Activated CD4-positive, alpha-beta memory T cell treated with anti-CD3 and anti-CD28 coated beads for 36 hours (primary cell): Measurements from ENCODE around the gene MAB21L3. TPM values are rescaled to one million over a fixed set of nuclear protein-coding genes. Genes with fewer than 3 reads are reported as not detected.
"Not testable (repeated sequence)": the region's sequence is repeated elsewhere in the genome, so short reads cannot be mapped to it uniquely, and the experiment has no call there.

Source experiments
- CTCF ChIA-PET: fragments of 350-600 bp; sonication (Branson Sonifier 250); formaldehyde crosslinking; loops from one replicate; lab custom pipeline; 2021; ENCODE audit warnings: antibody characterized with exemption, inconsistent platforms; lab: Charles Lee
- POLR2A ChIA-PET: fragments of 350-600 bp; sonication (Branson Sonifier 250); formaldehyde crosslinking; loops from one replicate; lab custom pipeline; 2021; ENCODE audit warnings: antibody characterized with exemption; lab: Charles Lee
- DNase-seq: peaks from one replicate; pipeline ENCODE4 v3.0.0-alpha.2; 2020
- H3K27ac Mint-ChIP-seq: one replicate; pipeline ENCODE4 v1.8.0; 2021; ENCODE audit warnings: mixed read lengths
- H3K27me3 Mint-ChIP-seq: one replicate; pipeline ENCODE4 v1.8.0; 2021; ENCODE audit warnings: mixed read lengths
- H3K36me3 Mint-ChIP-seq: one replicate; pipeline ENCODE4 v1.8.0; 2021; ENCODE audit warnings: mixed read lengths
- H3K4me1 Mint-ChIP-seq: one replicate; pipeline ENCODE4 v1.8.0; 2021; ENCODE audit warnings: low read depth, mixed read lengths
- H3K4me3 Mint-ChIP-seq: one replicate; pipeline ENCODE4 v1.8.0; 2021; ENCODE audit warnings: mild to moderate bottlenecking, mixed read lengths
- H3K9me3 Mint-ChIP-seq: one replicate; pipeline ENCODE4 v1.8.0; 2021; ENCODE audit warnings: mixed read lengths
- intact Hi-C: fragments of 100-400 bp; cut with micrococcal nuclease; formaldehyde crosslinking; loops from one replicate; pipeline ENCODE4 v1.15.1; 2023
- total RNA-seq, 2 experiments: library from RNA; stranded (reverse); gene quantifications; one replicate each; pipeline ENCODE4 v1.2.3, GENCODE V29; 2021

MAB21L3 gene
- total RNA-seq, 2 experiments from 2014 or later: not detected

DNA sequence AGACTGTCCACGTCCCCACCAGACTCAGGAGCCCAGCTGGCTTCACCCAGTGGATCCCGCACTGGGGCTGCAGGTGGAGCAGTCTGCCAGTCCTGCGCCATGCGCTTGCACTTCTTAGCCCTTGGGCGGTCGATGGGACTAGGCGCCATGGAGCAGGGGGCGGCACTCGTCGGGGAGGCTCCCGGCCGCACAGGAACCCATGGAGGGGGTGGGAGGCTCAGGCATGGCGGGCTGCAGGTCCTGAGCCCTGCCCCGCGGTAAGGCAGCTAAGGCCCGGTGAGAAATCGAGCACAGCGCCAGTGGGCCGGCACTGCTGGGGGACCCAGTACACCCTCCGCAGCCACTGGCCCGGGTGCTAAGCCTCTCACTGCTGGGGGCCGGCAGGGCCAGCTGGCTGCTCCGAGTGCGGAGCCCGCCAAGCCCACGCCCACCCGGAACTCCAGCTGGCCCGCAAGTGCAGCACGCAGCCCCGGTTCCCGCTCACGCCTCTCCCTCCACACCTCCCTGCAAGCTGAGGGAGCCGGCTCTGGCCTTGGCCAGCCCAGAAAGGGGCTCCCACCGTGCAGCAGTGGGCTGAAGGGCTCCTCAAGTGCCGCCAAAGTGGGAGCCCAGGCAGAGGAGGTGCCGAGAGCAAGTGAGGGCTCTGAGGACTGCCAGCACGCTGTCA, 35.4 kb downstream of the MAB21L3 start:
- H3K27me3 Mint-ChIP-seq, H3K36me3 Mint-ChIP-seq, H3K4me1 Mint-ChIP-seq, H3K4me3 Mint-ChIP-seq, POLR2A ChIA-PET, DNase-seq, H3K27ac Mint-ChIP-seq, H3K9me3 Mint-ChIP-seq, intact Hi-C loops: not testable (repeated sequence)
- CTCF ChIA-PET: interaction anchor here (1.2 to 6.0 kb wide), 3 partner anchors 7 to 338 kb away, joined by 3 to 72 read pairs (median 33); no protein-coding TSS in a partner anchor

DNA sequence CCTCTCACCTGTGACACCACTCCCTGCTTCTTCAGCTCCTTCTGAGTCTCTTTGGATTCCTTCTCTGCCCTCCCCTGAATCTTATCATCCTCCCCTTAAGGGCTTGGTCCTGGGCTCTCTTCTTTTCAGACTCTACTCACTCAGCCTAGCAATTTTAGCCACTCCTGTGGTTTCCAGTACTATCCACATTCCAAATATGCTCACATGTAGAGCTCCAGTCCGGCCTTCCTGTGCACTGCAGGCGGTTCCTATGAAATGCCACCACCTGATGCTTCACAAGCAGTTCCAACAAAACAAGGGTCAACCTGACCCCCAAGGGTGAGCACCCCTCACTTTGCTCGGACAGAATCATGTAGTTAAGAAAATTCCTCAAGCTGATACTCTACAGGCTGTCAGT, 35.9 kb downstream of the MAB21L3 start:
- POLR2A ChIA-PET: no interaction called here
- peaks cover 9% of the 10 kb centered on the region for H3K27me3 Mint-ChIP-seq
- peaks cover 6% of the 10 kb centered on the region for H3K36me3 Mint-ChIP-seq
- intact Hi-C loops: no loop called here
- H3K4me3 Mint-ChIP-seq: no peak overlapping the region
- H3K4me1 Mint-ChIP-seq: peaks cover 11% of the 10 kb centered on the region
- CTCF ChIA-PET: interaction anchor here (1.2 to 6.0 kb wide), 3 partner anchors 8 to 338 kb away, joined by 3 to 72 read pairs (median 33); no protein-coding TSS in a partner anchor
- DNase-seq: no peak
- peaks cover 10% of the 10 kb centered on the region for H3K9me3 Mint-ChIP-seq
- no peak overlapping the region for H3K27ac Mint-ChIP-seq

GRCh38 chr1:116147972-116148371, 36.8 kb downstream of the MAB21L3 start:
- peaks cover 9% of the 10 kb centered on the region for H3K27me3 Mint-ChIP-seq
- H3K4me1 Mint-ChIP-seq: peaks cover 11% of the 10 kb centered on the region
- DNase-seq: no peak
- no peak overlapping the region for H3K27ac Mint-ChIP-seq
- CTCF ChIA-PET: interaction anchor here (0.9 to 6.0 kb wide), 5 partner anchors 9 to 351 kb away, joined by 3 to 72 read pairs (median 4); no protein-coding TSS in a partner anchor
- H3K36me3 Mint-ChIP-seq: peaks cover 6% of the 10 kb centered on the region
- no peak overlapping the region for H3K4me3 Mint-ChIP-seq
- POLR2A ChIA-PET: no interaction called here
- peaks cover 10% of the 10 kb centered on the region for H3K9me3 Mint-ChIP-seq
- intact Hi-C loops: no loop called here

DNA sequence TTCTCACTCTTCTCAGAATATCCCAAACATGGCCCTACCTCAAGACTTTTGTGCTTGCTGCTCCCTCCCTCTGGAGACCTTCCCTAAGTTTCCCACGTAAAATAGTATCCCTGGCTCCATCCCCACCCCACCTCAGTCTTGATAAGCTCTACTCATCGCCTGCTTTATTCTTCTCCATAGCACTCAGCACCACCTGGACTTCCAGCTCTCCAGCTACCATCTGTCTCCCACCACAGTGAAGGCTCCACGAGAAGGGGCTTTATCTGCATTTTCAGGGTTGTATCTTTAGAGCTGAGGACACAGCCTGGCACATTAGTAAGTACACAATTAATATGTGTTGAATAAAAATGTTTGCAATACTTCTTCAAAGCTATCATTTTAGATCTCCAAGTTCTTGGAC, 37.8 kb downstream of the MAB21L3 start:
- Mint-ChIP-seq H3K4me1 (peaks cover 11% of the 10 kb centered on the region), H3K9me3 (peaks cover 8% of the 10 kb centered on the region), H3K27me3 (peaks cover 6% of the 10 kb centered on the region), H3K27ac (no peak overlapping the region), H3K4me3 (no peak overlapping the region), H3K36me3 (peaks cover 5% of the 10 kb centered on the region)
- intact Hi-C loops: no loop called here
- DNase-seq: no peak
- CTCF ChIA-PET: interaction anchor here (0.9 to 6.2 kb wide), 5 partner anchors 10 to 350 kb away, joined by 4 to 90 read pairs (median 33); no protein-coding TSS in a partner anchor
- POLR2A ChIA-PET: no interaction called here

- no peak overlapping the region for H3K4me3 Mint-ChIP-seq
- intact Hi-C loops: loop anchor here (5.0 kb wide), 2 partner anchors 227 to 337 kb away; no protein-coding TSS in a partner anchor
- H3K27ac Mint-ChIP-seq: no peak overlapping the region
- H3K4me1 Mint-ChIP-seq: peaks cover 11% of the 10 kb centered on the region
- ChIA-PET POLR2A (interaction anchor here (1.0 kb wide), 1 partner anchor 9 kb away, joined by 3 read pairs; no protein-coding TSS in a partner anchor), CTCF (interaction anchor here (0.7 to 6.2 kb wide), 6 partner anchors 11 to 349 kb away, joined by 4 to 90 read pairs (median 13); no protein-coding TSS in a partner anchor)
- H3K36me3 Mint-ChIP-seq: no peaks in the 10 kb centered on the region
- no peak for DNase-seq
- peaks cover 3% of the 10 kb centered on the region for H3K27me3 Mint-ChIP-seq
- no peaks in the 10 kb centered on the region for H3K9me3 Mint-ChIP-seq
Measured at GRCh38 chr1:116150368-116150767, 39.2 kb downstream of the MAB21L3 start.

DNA sequence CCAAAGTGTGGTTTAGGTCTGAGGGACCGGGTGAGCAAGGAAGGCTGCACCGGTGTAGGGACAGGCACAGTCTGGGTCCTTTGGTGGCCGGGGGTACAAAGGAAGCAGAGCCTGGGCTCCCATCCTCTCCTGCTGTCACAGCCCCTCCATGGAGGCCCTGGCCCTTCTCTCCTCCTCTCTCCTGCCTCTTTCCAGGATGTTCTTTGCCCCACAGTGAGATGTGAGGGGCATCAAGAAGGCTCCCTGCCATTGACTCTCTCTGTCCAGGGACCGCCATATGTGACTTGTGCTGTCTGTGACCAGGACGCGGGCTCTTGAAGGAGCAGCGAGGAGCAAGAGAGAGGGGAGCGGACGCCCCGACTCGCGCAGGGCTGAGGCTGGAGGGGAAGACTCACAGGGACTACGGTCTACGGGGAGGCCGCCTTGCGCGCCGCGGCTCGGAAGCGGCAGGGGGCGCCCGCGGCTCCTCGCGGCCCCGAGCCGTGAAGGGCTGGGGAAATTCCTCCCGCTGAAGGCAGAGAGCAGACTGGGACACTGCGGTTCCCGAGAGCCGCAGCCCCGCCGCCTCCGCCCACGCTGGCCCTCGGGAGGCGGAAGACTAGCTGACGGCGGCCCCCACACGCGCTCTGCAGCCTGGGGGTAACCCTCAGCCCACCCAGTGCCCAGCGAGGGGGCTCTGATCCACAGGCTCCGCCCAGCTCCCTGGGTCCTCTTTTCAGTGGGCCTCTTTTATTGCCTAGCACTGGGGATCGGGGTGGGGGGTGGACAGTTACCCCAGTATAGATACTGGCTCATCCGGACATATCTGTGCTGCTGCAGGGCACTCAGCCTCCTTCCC, 40.8 kb downstream of the MAB21L3 start:
- DNase-seq: peak; percentile 85
- Mint-ChIP-seq H3K4me1 (peaks cover 11% of the 10 kb centered on the region), H3K27me3 (peaks cover 1% of the 10 kb centered on the region), H3K27ac (no peak overlapping the region), H3K4me3 (peak overlapping the region; percentile 40), H3K9me3 (no peaks in the 10 kb centered on the region), H3K36me3 (no peaks in the 10 kb centered on the region)
- intact Hi-C loops: loop anchor here (2.0 to 5.0 kb wide), 3 partner anchors 17 to 335 kb away; no protein-coding TSS in a partner anchor
- ChIA-PET POLR2A (no interaction called here), CTCF (interaction anchor here (0.6 to 6.2 kb wide), 11 partner anchors 9 to 405 kb away, joined by 3 to 90 read pairs (median 4); no protein-coding TSS in a partner anchor)

DNA sequence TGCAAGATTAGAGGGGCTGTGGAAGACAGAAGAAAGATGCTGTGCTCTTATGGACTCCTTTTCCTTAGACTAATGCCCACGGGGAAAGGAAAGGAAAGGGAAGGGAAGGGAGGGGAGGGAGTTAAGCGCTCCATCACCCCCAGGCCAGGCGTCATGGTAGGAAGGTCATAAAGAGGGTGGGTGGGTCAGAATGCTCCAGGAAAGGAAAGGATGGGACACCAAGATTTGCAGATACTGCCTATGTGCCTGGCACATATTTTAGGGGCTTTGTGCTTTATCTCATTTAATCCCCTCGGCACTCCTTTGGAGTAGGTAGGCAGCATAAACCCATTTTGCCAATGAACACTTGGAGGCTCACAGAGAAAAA, 41.4 kb downstream of the MAB21L3 start:
- Mint-ChIP-seq H3K4me3 (no peak overlapping the region), H3K9me3 (no peaks in the 10 kb centered on the region), H3K36me3 (no peaks in the 10 kb centered on the region), H3K4me1 (peaks cover 11% of the 10 kb centered on the region), H3K27me3 (peaks cover 1% of the 10 kb centered on the region), H3K27ac (no peak overlapping the region)
- CTCF ChIA-PET: interaction anchor here (0.6 to 6.2 kb wide), 11 partner anchors 8 to 404 kb away, joined by 3 to 90 read pairs (median 4); no protein-coding TSS in a partner anchor
- POLR2A ChIA-PET: no interaction called here
- no peak for DNase-seq
- intact Hi-C loops: loop anchor here (2.0 to 5.0 kb wide), 3 partner anchors 16 to 335 kb away; no protein-coding TSS in a partner anchor

DNA sequence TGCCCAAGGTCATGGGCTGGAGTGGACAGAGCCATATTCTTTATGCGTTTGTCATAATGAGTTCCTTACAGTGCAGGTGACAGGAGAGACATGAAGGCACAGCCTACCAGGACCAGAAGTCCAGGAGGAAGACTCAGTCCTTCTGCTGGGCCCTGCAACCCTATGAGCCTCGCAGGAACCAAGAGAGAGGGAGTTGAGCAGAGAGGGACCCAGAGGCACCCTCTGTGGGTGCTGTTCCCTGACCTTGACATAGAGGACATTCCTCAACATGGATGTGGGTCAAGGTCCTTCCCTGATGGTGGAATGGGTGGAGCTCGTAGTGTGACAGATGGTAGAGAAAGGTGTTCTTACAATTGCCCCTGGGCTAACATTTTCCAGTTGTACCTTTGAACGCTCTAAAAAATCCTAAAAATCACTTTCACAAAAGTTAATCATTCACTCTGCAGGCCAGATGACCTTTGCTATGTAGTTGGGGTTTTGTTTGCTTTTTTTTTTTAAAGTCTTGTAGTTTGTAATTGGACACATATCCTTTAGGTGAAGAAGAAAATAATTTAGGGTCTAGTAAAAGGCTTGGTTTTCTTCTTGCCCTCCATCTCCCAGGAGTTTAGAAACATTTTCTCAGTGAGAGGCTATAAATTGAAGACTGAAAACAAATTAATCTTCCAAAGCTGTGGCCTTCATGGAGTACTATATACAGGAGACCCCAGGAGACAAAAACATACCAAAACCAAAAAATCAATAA, 41.9 kb downstream of the MAB21L3 start:
- intact Hi-C loops: loop anchor here (2.0 to 5.0 kb wide), 3 partner anchors 16 to 334 kb away; no protein-coding TSS in a partner anchor
- no peak for DNase-seq
- Mint-ChIP-seq H3K36me3 (no peaks in the 10 kb centered on the region), H3K4me1 (peaks cover 11% of the 10 kb centered on the region), H3K27me3 (peaks cover 1% of the 10 kb centered on the region), H3K9me3 (peaks cover 2% of the 10 kb centered on the region), H3K4me3 (no peak overlapping the region), H3K27ac (no peak overlapping the region)
- ChIA-PET CTCF (interaction anchor here (0.8 to 6.2 kb wide), 5 partner anchors 13 to 332 kb away, joined by 3 to 90 read pairs (median 9); no protein-coding TSS in a partner anchor), POLR2A (no interaction called here)

GRCh38 chr1:116153692-116154031, 42.5 kb downstream of the MAB21L3 start:
- peaks cover 11% of the 10 kb centered on the region for H3K4me1 Mint-ChIP-seq
- POLR2A ChIA-PET: no interaction called here
- H3K27me3 Mint-ChIP-seq: peaks cover under 1% of the 10 kb centered on the region

DNA sequence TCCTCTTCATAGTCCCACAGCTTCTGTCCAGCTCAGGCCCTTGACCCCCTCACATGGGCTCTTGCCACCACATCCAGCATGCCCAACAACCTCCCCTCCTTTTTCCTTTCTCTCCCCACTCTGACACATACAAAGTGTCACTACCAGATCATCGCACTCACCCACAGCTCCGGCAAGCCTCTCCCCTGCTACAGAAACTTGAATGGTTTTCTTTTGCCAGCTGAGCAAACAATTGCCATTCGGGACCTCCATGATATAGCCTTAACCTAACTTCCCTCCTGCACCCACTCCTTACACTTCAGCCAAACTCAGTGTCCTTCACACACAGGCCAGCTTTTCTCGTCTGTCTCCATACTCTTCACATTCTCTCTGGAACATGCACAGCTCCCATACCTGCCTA, 43.3 kb downstream of the MAB21L3 start:
- no peak for DNase-seq
- H3K4me3 Mint-ChIP-seq: no peak overlapping the region
- ChIA-PET CTCF (interaction anchor here (0.9 to 6.2 kb wide), 5 partner anchors 12 to 345 kb away, joined by 3 to 90 read pairs (median 9); no protein-coding TSS in a partner anchor), POLR2A (no interaction called here)
- H3K36me3 Mint-ChIP-seq: no peaks in the 10 kb centered on the region
- H3K4me1 Mint-ChIP-seq: peaks cover 11% of the 10 kb centered on the region
- intact Hi-C loops: loop anchor here (5.0 kb wide), 2 partner anchors 223 to 333 kb away; no protein-coding TSS in a partner anchor
- H3K27ac Mint-ChIP-seq: no peak overlapping the region
- peaks cover 12% of the 10 kb centered on the region for H3K9me3 Mint-ChIP-seq
- no peaks in the 10 kb centered on the region for H3K27me3 Mint-ChIP-seq

More at GRCh38 chr1:116153692-116154031, 42.5 kb downstream of the MAB21L3 start:
- no peaks in the 10 kb centered on the region for H3K36me3 Mint-ChIP-seq
- H3K27ac Mint-ChIP-seq: no peak overlapping the region
- H3K4me3 Mint-ChIP-seq: no peak overlapping the region
- DNase-seq: no peak
- intact Hi-C loops: loop anchor here (2.0 to 5.0 kb wide), 3 partner anchors 15 to 334 kb away; no protein-coding TSS in a partner anchor
- peaks cover 5% of the 10 kb centered on the region for H3K9me3 Mint-ChIP-seq
- CTCF ChIA-PET: interaction anchor here (0.8 to 6.2 kb wide), 5 partner anchors 13 to 331 kb away, joined by 3 to 90 read pairs (median 9); no protein-coding TSS in a partner anchor

DNA sequence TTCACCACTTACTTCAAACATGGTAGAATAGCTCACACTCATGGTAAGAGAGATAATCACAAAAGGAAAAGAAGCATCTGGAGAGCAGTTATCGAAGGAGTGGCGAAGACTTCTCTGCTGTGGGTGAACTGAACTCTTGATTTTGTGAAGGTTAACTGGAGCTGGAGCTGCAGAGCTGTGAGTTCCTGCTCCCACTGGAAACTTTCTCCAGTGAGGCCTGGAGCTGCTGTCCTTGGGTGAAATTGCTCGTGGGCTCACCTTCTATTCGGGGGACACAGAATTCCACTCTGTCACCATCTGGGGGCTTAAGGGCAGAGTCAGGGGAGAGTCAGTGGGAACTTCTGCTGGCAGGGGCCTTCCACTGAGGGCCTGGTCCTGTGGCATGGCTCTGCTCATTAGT, 45.9 kb downstream of the MAB21L3 start:
- H3K4me3 Mint-ChIP-seq: no peak overlapping the region
- no peaks in the 10 kb centered on the region for H3K4me1 Mint-ChIP-seq
- ChIA-PET POLR2A (no interaction called here), CTCF (interaction anchor here (1.2 kb wide), 2 partner anchors 18 to 328 kb away, joined by 4 to 5 read pairs; no protein-coding TSS in a partner anchor)
- DNase-seq: no peak
- no peak overlapping the region for H3K27ac Mint-ChIP-seq
- H3K27me3 Mint-ChIP-seq: no peaks in the 10 kb centered on the region
- no peaks in the 10 kb centered on the region for H3K36me3 Mint-ChIP-seq
- peaks cover 12% of the 10 kb centered on the region for H3K9me3 Mint-ChIP-seq
- intact Hi-C loops: no loop called here
